ENCODE measurements around the gene TPSB2.
A peak's percentile ranks its signal among the peaks of the same experiment; 100 is the strongest.
"Not testable (repeated sequence)": the region's sequence is repeated elsewhere in the genome, so short reads cannot be mapped to it uniquely, and the experiment has no call there.

Gene TPSB2

GRCh38 chr16:1240436-1240835, 10.5 kb upstream of the TPSB2 start, which contains the start of gene TPSAB1:
Gene TPSAB1, plus strand, starts transcription at chr16:1240705. Its CDS starts 234 bp downstream, at chr16:1240939.
- H3K4me3 ChIP-seq (ENCODE audit: low read length); H3F3A ChIP-seq (ENCODE audit: insufficient read depth, low read length); H2AFZ ChIP-seq (ENCODE audit: low read length); DNase-seq; H3K36me3 ChIP-seq (replicated peaks; ENCODE audit: insufficient read depth, low read length); H4K20me1 ChIP-seq (ENCODE audit: insufficient read depth, low read length); H3K4me1 ChIP-seq (ENCODE audit: low read length); H3K9ac ChIP-seq (ENCODE audit: low read length); H3K9me2 ChIP-seq (replicated peaks; ENCODE audit: insufficient read depth, low read length); H3K9me3 ChIP-seq (replicated peaks; ENCODE audit: insufficient read depth, low read length); H3K4me2 ChIP-seq (ENCODE audit: low read depth, low read length); H3K79me2 ChIP-seq (ENCODE audit: low read length); H3K27ac ChIP-seq (ENCODE audit: low read length): not testable (repeated sequence)
- H3K27me3 ChIP-seq (replicated peaks; ENCODE audit: insufficient read depth, low read length): peaks cover 15% of the 10 kb centered on the region

GRCh38 chr16:1239575-1239974, 9.6 kb upstream of the TPSB2 start:
- not testable (repeated sequence) for H3K9me3 ChIP-seq (replicated peaks; ENCODE audit: insufficient read depth, low read length); DNase-seq; H4K20me1 ChIP-seq (ENCODE audit: insufficient read depth, low read length); H3K9ac ChIP-seq (ENCODE audit: low read length); H3K79me2 ChIP-seq (ENCODE audit: low read length); H2AFZ ChIP-seq (ENCODE audit: low read length); H3K9me2 ChIP-seq (replicated peaks; ENCODE audit: insufficient read depth, low read length); H3F3A ChIP-seq (ENCODE audit: insufficient read depth, low read length); H3K27me3 ChIP-seq (replicated peaks; ENCODE audit: insufficient read depth, low read length); H3K4me1 ChIP-seq (ENCODE audit: low read length); H3K27ac ChIP-seq (ENCODE audit: low read length); H3K4me2 ChIP-seq (ENCODE audit: low read depth, low read length); H3K36me3 ChIP-seq (replicated peaks; ENCODE audit: insufficient read depth, low read length); H3K4me3 ChIP-seq (ENCODE audit: low read length)

GRCh38 chr16:1238909-1239308, 8.9 kb upstream of the TPSB2 start:
- DNase-seq; H3F3A ChIP-seq (ENCODE audit: insufficient read depth, low read length); H3K27me3 ChIP-seq (replicated peaks; ENCODE audit: insufficient read depth, low read length); H3K36me3 ChIP-seq (replicated peaks; ENCODE audit: insufficient read depth, low read length); H3K9me2 ChIP-seq (replicated peaks; ENCODE audit: insufficient read depth, low read length); H4K20me1 ChIP-seq (ENCODE audit: insufficient read depth, low read length); H3K4me1 ChIP-seq (ENCODE audit: low read length); H3K79me2 ChIP-seq (ENCODE audit: low read length); H3K9ac ChIP-seq (ENCODE audit: low read length); H3K27ac ChIP-seq (ENCODE audit: low read length); H3K9me3 ChIP-seq (replicated peaks; ENCODE audit: insufficient read depth, low read length): not testable (repeated sequence)
- H3K4me2 ChIP-seq (ENCODE audit: low read depth, low read length): peak overlapping the region; percentile 68; the same call in 1 of the 2 replicates
- peak overlapping the region; percentile 60 for H3K4me3 ChIP-seq (ENCODE audit: low read length)
- H2AFZ ChIP-seq (ENCODE audit: low read length): peak overlapping the region; percentile 31; the same call in 1 of the 2 replicates

GRCh38 chr16:1237990-1238389, 8.0 kb upstream of the TPSB2 start:
- Histone ChIP-seq H3K27ac (ENCODE audit: low read length) (no peak overlapping the region), H4K20me1 (ENCODE audit: insufficient read depth, low read length) (no peaks in the 10 kb centered on the region), H3K9ac (ENCODE audit: low read length) (no peak overlapping the region), H3K79me2 (ENCODE audit: low read length) (no peaks in the 10 kb centered on the region), H3F3A (ENCODE audit: insufficient read depth, low read length) (no peaks in the 10 kb centered on the region), H3K27me3 (replicated peaks; ENCODE audit: insufficient read depth, low read length) (peaks cover 5% of the 10 kb centered on the region), H3K9me3 (replicated peaks; ENCODE audit: insufficient read depth, low read length) (no peaks in the 10 kb centered on the region), H3K9me2 (replicated peaks; ENCODE audit: insufficient read depth, low read length) (no peaks in the 10 kb centered on the region), H3K36me3 (replicated peaks; ENCODE audit: insufficient read depth, low read length) (no peaks in the 10 kb centered on the region), H3K4me2 (ENCODE audit: low read depth, low read length) (peak overlapping the region; percentile 68; the same call in 1 of the 2 replicates), H3K4me3 (ENCODE audit: low read length) (no peak overlapping the region), H3K4me1 (ENCODE audit: low read length) (no peaks in the 10 kb centered on the region), H2AFZ (ENCODE audit: low read length) (no peak overlapping the region)
- TF ChIP-seq EZH2phosphoT487 (IDR thresholded peaks at IDR 0.05; ENCODE audit: low read length): no peak
- no peak for DNase-seq

GRCh38 chr16:1236659-1237058, 6.7 kb upstream of the TPSB2 start:
- not testable (repeated sequence) for DNase-seq; H3K27me3 ChIP-seq (replicated peaks; ENCODE audit: insufficient read depth, low read length); H4K20me1 ChIP-seq (ENCODE audit: insufficient read depth, low read length); H3K9me2 ChIP-seq (replicated peaks; ENCODE audit: insufficient read depth, low read length); H3K4me2 ChIP-seq (ENCODE audit: low read depth, low read length); H3F3A ChIP-seq (ENCODE audit: insufficient read depth, low read length); H3K9me3 ChIP-seq (replicated peaks; ENCODE audit: insufficient read depth, low read length); H3K4me3 ChIP-seq (ENCODE audit: low read length); H3K27ac ChIP-seq (ENCODE audit: low read length); H3K9ac ChIP-seq (ENCODE audit: low read length); H3K4me1 ChIP-seq (ENCODE audit: low read length); H2AFZ ChIP-seq (ENCODE audit: low read length); H3K36me3 ChIP-seq (replicated peaks; ENCODE audit: insufficient read depth, low read length); H3K79me2 ChIP-seq (ENCODE audit: low read length)

GRCh38 chr16:1232049-1232748, 2.2 kb upstream of the TPSB2 start:
- DNase-seq; H3K27me3 ChIP-seq (replicated peaks; ENCODE audit: insufficient read depth, low read length); H3K9me2 ChIP-seq (replicated peaks; ENCODE audit: insufficient read depth, low read length); H3K27ac ChIP-seq (ENCODE audit: low read length); H3F3A ChIP-seq (ENCODE audit: insufficient read depth, low read length); H3K36me3 ChIP-seq (replicated peaks; ENCODE audit: insufficient read depth, low read length); H3K9me3 ChIP-seq (replicated peaks; ENCODE audit: insufficient read depth, low read length); H3K9ac ChIP-seq (ENCODE audit: low read length); H3K79me2 ChIP-seq (ENCODE audit: low read length); H3K4me2 ChIP-seq (ENCODE audit: low read depth, low read length); H2AFZ ChIP-seq (ENCODE audit: low read length); H3K4me1 ChIP-seq (ENCODE audit: low read length); H3K4me3 ChIP-seq (ENCODE audit: low read length); H4K20me1 ChIP-seq (ENCODE audit: insufficient read depth, low read length): not testable (repeated sequence)

- H3K79me2 ChIP-seq (ENCODE audit: low read length); H3K9me2 ChIP-seq (replicated peaks; ENCODE audit: insufficient read depth, low read length); H4K20me1 ChIP-seq (ENCODE audit: insufficient read depth, low read length); H3K36me3 ChIP-seq (replicated peaks; ENCODE audit: insufficient read depth, low read length); H3K9ac ChIP-seq (ENCODE audit: low read length); H2AFZ ChIP-seq (ENCODE audit: low read length); H3K27me3 ChIP-seq (replicated peaks; ENCODE audit: insufficient read depth, low read length); DNase-seq; H3K4me3 ChIP-seq (ENCODE audit: low read length); H3K27ac ChIP-seq (ENCODE audit: low read length); H3K4me2 ChIP-seq (ENCODE audit: low read depth, low read length); H3K9me3 ChIP-seq (replicated peaks; ENCODE audit: insufficient read depth, low read length); H3F3A ChIP-seq (ENCODE audit: insufficient read depth, low read length); H3K4me1 ChIP-seq (ENCODE audit: low read length): not testable (repeated sequence)
Measured at GRCh38 chr16:1231301-1231700, 1.3 kb upstream of the TPSB2 start.
